SK-MEL-5 (cell line): ENCODE results near the gene SGCG. TPM values are rescaled to one million over a fixed set of nuclear protein-coding genes. Genes with fewer than 3 reads are reported as not detected.

ENCODE experiments used
- DNase-seq: peaks from one replicate; pipeline ENCODE4 v3.0.0-alpha.2; 2016; ENCODE audit warnings: low read depth, low spot score
- in situ Hi-C: cut with HindIII; loops from 2 replicates; pipeline ENCODE4 v1.10.0; 2016; ENCODE audit warnings: low sequenced_read_pairs, high pct_unique_total_duplicates, low pct_unique_long_range_greater_than_20kb
- small RNA-seq, 2 experiments: library from RNA; depleted of rRNA; stranded (forward); fragments of <200 nt; gene quantifications; one replicate each; pipeline ENCODE3, GENCODE V24; 2014
- total RNA-seq: library from RNA; depleted of rRNA; stranded (reverse); fragments of >200 nt; shearing (Covaris generic); gene quantifications from 2 replicates; pipeline ENCODE4 v1.2.3, GENCODE V29; 2014

Gene SGCG
- total RNA-seq, 1 experiment from 2014 or later = not detected

DNA sequence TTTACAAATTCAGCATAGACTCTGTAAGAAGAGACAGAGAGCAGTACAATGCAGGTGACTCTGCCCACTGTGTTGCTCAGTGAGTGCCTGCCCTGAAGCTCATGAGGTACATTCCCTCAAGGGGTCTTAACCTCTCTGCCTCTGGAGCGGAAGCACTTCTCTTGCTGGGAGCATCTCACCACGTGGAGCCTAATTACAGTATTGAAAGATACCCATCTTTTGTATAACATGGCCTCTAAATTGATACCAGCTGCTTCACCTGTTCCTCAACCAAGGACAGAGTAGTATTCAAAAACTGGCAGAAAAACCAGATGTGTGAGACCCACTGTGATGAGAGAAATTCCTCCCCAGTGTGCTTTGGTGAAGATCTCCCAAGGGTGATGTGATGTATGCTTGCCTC, 175.6 kb downstream of the SGCG start:
- in situ Hi-C loops = no loop called here
- DNase-seq = no peak

DNA sequence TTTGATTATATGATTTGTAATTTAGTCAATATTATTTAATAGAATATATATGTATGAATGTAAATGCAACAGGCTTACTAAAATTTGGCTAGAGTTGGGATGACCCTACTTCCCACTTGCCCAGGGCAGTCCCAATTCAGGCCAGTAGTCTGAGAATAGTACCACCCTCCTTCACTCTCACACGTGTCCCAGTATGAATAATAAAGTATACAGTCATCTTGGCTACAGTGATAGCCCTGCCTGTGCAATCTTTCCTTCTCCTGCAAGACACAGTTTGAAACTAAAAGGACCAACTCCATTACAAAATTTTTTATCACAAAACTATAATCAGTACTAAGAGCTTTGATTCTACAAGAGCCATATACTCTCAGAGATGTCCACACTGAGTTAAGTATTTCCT, 176.6 kb downstream of the SGCG start:
- in situ Hi-C loops = no loop called here
- no peak for DNase-seq

DNA sequence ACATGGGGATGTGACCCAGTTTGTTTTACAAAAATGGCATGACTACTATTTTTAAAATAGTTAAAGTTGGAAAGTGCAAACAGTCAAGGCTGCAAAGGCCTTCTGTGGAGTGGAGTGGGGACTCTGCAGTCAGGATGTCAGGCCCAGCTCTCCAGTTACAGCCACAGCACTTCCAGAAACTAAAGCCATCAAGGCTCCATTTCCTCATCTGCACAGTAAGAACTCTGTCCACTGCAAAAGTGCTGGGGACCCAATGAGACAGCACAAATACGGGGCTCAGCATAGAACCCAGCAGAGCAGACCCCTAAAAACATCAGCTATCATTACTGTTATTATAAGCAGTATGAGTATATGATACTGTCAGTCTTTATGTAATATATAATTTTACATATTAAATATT, 179.1 kb downstream of the SGCG start:
- DNase-seq = no peak
- in situ Hi-C loops = no loop called here

DNA sequence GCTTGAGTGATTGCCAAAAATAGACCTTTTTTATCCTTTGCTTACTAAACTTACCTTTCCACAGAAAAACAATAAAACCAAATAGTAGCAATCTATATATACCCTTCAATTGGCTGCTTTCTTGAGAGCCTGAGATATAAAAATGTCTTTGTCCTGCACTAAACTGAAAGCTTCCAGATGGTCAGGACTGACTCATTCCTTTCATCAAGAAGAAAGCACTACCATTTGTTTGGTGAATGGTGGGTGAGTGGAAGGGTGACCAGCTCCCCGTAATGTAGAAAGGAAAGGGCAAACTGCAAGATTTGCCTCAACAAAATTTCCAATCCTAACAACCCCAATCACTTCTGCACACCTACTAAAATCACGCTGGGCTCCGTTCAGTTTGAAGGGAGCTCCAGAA, 184.9 kb downstream of the SGCG start:
- peak; percentile 17 for DNase-seq
- in situ Hi-C loops = no loop called here

DNA sequence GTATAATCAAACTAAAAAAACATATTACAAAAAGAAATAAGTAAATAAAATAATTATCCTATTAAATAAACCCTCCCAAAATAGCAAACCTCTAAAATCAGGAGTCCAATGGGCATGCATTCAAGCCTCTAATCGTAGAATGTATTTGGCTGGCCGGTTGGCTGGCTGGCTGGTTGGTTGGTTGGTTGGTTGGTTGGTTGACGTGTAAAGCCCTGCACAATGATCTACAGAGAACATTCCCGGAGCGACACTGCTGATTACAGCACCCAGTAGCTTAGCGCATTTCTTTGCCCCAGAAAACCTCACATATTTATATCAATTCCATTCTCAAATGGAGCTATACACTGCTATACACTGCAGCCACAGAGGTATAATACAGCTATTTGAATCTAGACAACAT, 187.1 kb downstream of the SGCG start:
- DNase-seq = no peak
- in situ Hi-C loops = no loop called here

DNA sequence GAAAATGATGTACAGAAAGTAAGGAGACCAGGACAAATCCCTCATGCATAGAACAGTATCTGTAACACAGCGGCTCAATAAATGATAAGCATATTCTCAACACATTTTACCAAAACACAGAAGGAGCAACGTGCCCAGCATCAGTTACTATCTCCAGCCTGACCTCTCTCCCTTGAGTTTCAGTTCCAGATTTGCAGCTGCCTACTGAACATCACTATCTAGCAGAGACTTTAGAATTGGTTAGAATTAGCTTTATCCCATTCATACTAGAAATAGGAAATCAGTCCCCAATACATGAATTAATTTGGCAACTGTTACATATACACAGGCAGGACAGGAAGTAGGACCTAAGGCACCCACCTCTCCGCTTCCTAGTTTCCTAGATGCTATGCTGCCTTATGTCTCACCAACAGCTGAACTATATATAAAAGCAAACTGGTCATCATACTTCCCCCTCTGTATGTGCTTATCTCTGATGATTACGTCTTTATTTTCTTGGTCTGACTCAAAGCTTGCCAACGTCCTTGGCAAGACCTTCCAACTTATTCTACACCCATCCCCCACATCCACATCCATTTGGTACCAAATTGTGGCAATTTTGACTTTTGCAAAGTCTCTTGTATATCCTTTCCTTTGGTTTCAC, 191.6 kb downstream of the SGCG start:
- DNase-seq = no peak
- in situ Hi-C loops = no loop called here

Small RNA genes lying within 50 kb of the gene (small RNA-seq; reads per million reads assigned to genes)
- gene RNU6-58P = 0 reads per million in 2 experiments
- gene RNY3P4 = 0 to 0.10 reads per million in 2 experiments
